K562 (cell line): ENCODE measurements around the gene CSTB. TPM values are rescaled to one million over a fixed set of nuclear protein-coding genes. Genes with fewer than 3 reads are reported as not detected.
A peak's percentile ranks its signal among the peaks of the same experiment; 100 is the strongest.

Experiments used
- ARID1B ChIP-seq: fragments of 450-650 bp; IDR thresholded peaks from 2 replicates; pipeline ENCODE4 v1.6.1; 2016; ENCODE audit warnings: antibody characterized with exemption, mild to moderate bottlenecking, inconsistent platforms
- ARNT ChIP-seq, 2 experiments: fragments of 450-650 bp; IDR thresholded peaks; 2 replicates each; pipeline ENCODE4 v1.6.1; 2016; ENCODE audit warnings: mild to moderate bottlenecking in 1 of 2
- CHD2 ChIP-seq: IDR thresholded peaks from 2 replicates; pipeline ENCODE4 v1.6.1; 2011; ENCODE audit warnings: low read depth, low read length
- CREM ChIP-seq: IDR thresholded peaks from 2 replicates; pipeline ENCODE4 v1.6.1; 2014; ENCODE audit warnings: antibody characterized with exemption, low read depth
- CTCFL ChIP-seq: IDR thresholded peaks from 2 replicates; pipeline ENCODE4 v1.6.1; 2011; ENCODE audit warnings: borderline replicate concordance, low read depth, mild to moderate bottlenecking, moderate library complexity, low read length; ENCODE audit not compliant: insufficient read depth, poor library complexity, severe bottlenecking
- E2F6 ChIP-seq, 2 experiments: IDR thresholded peaks; 2 replicates each; pipeline ENCODE4 v1.6.1; 2011; ENCODE audit warnings: borderline replicate concordance in 1 of 2, control low read depth in 1 of 2, low read depth in 1 of 2, low read length in 1 of 2, mild to moderate bottlenecking in 1 of 2, mixed read lengths in 1 of 2, moderate library complexity in 1 of 2; ENCODE audit not compliant: insufficient read depth in 1 of 2, insufficient read length in 1 of 2, poor library complexity in 1 of 2, severe bottlenecking in 1 of 2; ENCODE audit errors: extremely low read depth in 1 of 2
- ELF4 ChIP-seq: fragments of 450-650 bp; formaldehyde crosslinking; IDR thresholded peaks from 2 replicates; pipeline ENCODE4 v1.4.0; 2022; ENCODE audit warnings: missing genetic modification characterization
- HDAC6 ChIP-seq: IDR thresholded peaks from 2 replicates; pipeline ENCODE4 v1.6.1; 2012; ENCODE audit warnings: low read depth, mild to moderate bottlenecking, control low read depth, inconsistent platforms, low read length, moderate library complexity
- IRF1 ChIP-seq: sonication (generic); formaldehyde crosslinking; IDR thresholded peaks from 2 replicates; pipeline ENCODE4 v1.8.0; 2022; ENCODE audit warnings: missing genetic modification reagents, mild to moderate bottlenecking, borderline replicate concordance
- KAT7 ChIP-seq: sonication (generic); formaldehyde crosslinking; IDR thresholded peaks from 2 replicates; pipeline ENCODE4 v1.8.0; 2022; ENCODE audit warnings: missing genetic modification reagents, mild to moderate bottlenecking, borderline replicate concordance
- KDM5B ChIP-seq: fragments of 200-600 bp; sonication (generic); IDR thresholded peaks from 2 replicates; pipeline ENCODE4 v1.6.1; 2012; ENCODE audit warnings: low read depth, mild to moderate bottlenecking, moderate library complexity, low read length, control low read depth, inconsistent platforms; ENCODE audit not compliant: insufficient replicate concordance
- MYNN ChIP-seq, 2 experiments: sonication (generic); formaldehyde crosslinking in 1 of 2; IDR thresholded peaks; 2 replicates each; pipeline versions ENCODE4 v1.5.0 to v1.6.1; 2016 to 2020; ENCODE audit warnings: antibody characterized with exemption in 1 of 2, missing genetic modification reagents in 1 of 2
- NFIC ChIP-seq: fragments of 450-650 bp; IDR thresholded peaks from 2 replicates; pipeline ENCODE4 v1.6.1; 2017; ENCODE audit warnings: mild to moderate bottlenecking, inconsistent platforms
- POLR2A ChIP-seq: fragments of 450-650 bp; conservative IDR thresholded peaks from 2 replicates; pipeline ENCODE4 v1.6.1; 2016
- POLR2AphosphoS5 ChIP-seq: IDR thresholded peaks from 2 replicates; pipeline ENCODE4 v1.6.1; 2011; ENCODE audit warnings: mild to moderate bottlenecking, low read depth, low read length, moderate library complexity; ENCODE audit not compliant: control insufficient read depth, insufficient read depth
- RFX7 ChIP-seq: fragments of 250-450 bp; sonication (Bioruptor Pico); IDR thresholded peaks from 2 replicates; pipeline ENCODE4 v1.5.1; 2021; ENCODE audit warnings: mild to moderate bottlenecking
- polyA plus RNA-seq, 8 experiments: library from polyadenylated mRNA; depleted of rRNA in 4 of 8; stranded (reverse) in 5 of 8; unstranded in 3 of 8; fragments of >200 nt; fragmentation: Nextera tagmentation in 2 of 8; fragmentation: Illumina TruSeq in 1 of 8; extraction: Ambion mirVana in 2 of 8; extraction: Trizol in 1 of 8; gene quantifications; 2 replicates each; pipeline versions ENCODE4 v1.2.1 to v1.2.3, GENCODE V29; 2011 to 2014; ENCODE audit warnings: inconsistent platforms in 1 of 8, missing spikeins in 1 of 8
- total RNA-seq, 7 experiments: library from RNA; depleted of rRNA in 6 of 7; stranded (reverse); fragments of >200 nt in 6 of 7; fragmentation: Illumina TruSeq in 2 of 7; extraction: Trizol in 2 of 7; gene quantifications; 2 replicates each; pipeline versions ENCODE4 v1.2.1 to v1.2.3, GENCODE V29; 2011 to 2021; ENCODE audit warnings: low replicate concordance in 1 of 7
- TF ChIP-seq, protein P1 (sequence below): fragments of 450-650 bp; IDR thresholded peaks from 2 replicates; pipeline ENCODE4 v1.6.1; 2014; ENCODE audit warnings: low read depth, mild to moderate bottlenecking, moderate library complexity, borderline replicate concordance

The CSTB gene
- total and polyA plus RNA-seq, 9 of the 15 experiments (the other 6 are each of a cell fraction or from before 2014, with no cell fraction given), result 12.4 to 65.0 (median 31.7) TPM

DNA sequence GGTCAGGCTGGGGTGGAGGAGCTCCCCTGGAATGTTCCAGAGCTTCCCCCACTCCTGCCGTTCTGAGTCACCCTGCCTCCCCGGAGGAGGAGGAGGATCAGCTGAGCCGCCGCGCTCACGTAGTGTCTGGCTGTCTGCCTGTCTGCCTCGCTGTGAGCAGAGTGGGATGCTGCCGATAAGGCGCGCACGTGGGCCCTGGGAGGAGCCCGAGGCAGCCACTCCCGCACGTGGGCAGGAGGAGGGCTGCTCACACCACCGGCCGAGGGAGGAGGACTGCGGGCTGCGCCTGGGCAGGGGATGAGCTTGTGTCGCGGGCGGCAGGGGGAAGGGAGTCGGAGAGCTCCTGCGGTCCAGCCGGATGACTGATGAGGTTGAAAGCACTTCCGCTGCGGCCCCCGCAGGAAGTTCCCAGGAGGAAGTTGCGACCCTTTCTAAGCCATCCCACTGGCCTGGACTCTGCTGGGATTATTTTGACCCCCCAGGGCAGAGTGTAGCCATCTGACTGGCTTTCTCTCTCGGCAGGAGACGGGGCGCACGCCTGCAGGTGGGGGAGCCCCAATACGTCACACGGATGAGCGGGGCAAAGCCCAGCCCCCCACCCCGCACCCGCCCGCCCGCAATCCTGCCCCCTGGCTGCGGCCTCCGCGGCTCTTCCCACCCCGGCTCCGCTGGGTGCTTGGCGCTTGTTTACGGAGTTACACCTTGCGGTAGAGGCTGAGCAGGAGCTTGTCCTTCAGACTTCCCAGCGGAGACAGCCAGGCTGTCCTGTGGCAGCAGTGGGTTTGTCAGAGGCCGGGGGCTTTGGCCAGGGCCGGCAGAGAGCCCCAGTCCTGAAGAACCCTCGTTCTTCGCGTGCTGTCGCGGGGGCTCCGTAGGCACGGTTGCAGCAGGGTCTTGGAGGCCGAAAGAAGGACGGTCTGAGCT is 47.4 kb downstream of the CSTB start (continued):
- TF ChIP-seq, protein P1, sequence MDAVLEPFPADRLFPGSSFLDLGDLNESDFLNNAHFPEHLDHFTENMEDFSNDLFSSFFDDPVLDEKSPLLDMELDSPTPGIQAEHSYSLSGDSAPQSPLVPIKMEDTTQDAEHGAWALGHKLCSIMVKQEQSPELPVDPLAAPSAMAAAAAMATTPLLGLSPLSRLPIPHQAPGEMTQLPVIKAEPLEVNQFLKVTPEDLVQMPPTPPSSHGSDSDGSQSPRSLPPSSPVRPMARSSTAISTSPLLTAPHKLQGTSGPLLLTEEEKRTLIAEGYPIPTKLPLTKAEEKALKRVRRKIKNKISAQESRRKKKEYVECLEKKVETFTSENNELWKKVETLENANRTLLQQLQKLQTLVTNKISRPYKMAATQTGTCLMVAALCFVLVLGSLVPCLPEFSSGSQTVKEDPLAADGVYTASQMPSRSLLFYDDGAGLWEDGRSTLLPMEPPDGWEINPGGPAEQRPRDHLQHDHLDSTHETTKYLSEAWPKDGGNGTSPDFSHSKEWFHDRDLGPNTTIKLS, result peak; percentile 88
- TF ChIP-seq KAT7 (CRISPR knock-in tag) (no peak; the same call in 1 of the 2 replicates), POLR2AphosphoS5 (peak; percentile 87), CREM (peak; percentile 97), HDAC6 (no peak), KDM5B (peak; percentile 23), NFIC (peak; percentile 95), POLR2A (peak; percentile 72), IRF1 (CRISPR knock-in tag) (no peak), MYNN (IDR thresholded peaks at IDR 0.05) (peak; percentile 98), MYNN (CRISPR knock-in tag; IDR thresholded peaks at IDR 0.05) (no peak), ARNT (IDR thresholded peaks at IDR 0.05) (peak; percentile 90 to 91), E2F6 (IDR thresholded peaks at IDR 0.05; ENCODE audit: borderline replicate concordance in 1 of 2, extremely low read depth in 1 of 2, insufficient read depth in 1 of 2, insufficient read length in 1 of 2, low read depth in 1 of 2, low read length in 1 of 2, poor library complexity in 1 of 2, severe bottlenecking in 1 of 2) (peak; percentile 94 to 97), CTCFL (peak; percentile 81), ARID1B (peak; percentile 92), CHD2 (no peak), ELF4 (peak; percentile 6; the same call in 1 of the 2 replicates), RFX7 (CRISPR knock-in tag) (no peak)
